HepG2 (cell line): Measurements from ENCODE around the gene FLYWCH1. TPM values are rescaled to one million over a fixed set of nuclear protein-coding genes. Genes with fewer than 3 reads are reported as not detected.

Experiments
- ATAC-seq: fragments of 200-7000 bp; cut with Tn5 transposase; 3 replicates; pipeline ENCODE4 v1.9.1; 2020; ENCODE audit warnings: mild to moderate bottlenecking, moderate library complexity
- BruUV-seq: library from RNA; stranded (reverse); fragments of 400-500 nt; replicated peaks from 2 replicates; lab custom pipeline; 2021; lab: Mats Ljungman, UMichigan
- CTCF ChIA-PET: fragments of 300-600 bp; formaldehyde crosslinking; extraction: SDS; loops from one replicate; lab custom pipeline; 2021; ENCODE audit warnings: low total read pairs, inconsistent platforms, low intra/inter-chr PET ratio; lab: Yijun Ruan, JAX
- POLR2A ChIA-PET: fragments of 350-600 bp; sonication (Branson Sonifier 250); formaldehyde crosslinking; loops from one replicate; lab custom pipeline; 2020; ENCODE audit warnings: antibody characterized with exemption, inconsistent platforms; lab: Yijun Ruan, JAX
- DNase-seq: peaks from one replicate; pipeline ENCODE4 v3.0.0-alpha.2; 2015; ENCODE audit warnings: low spot score
- FAIRE-seq: peaks from 3 replicates; lab custom pipeline; 2011; peaks lifted over from hg19 to GRCh38; lab: Jason Lieb, UNC
- H2AFZ ChIP-seq: one replicate; pipeline ENCODE4 v1.6.1; 2011; ENCODE audit warnings: low read length, inconsistent platforms
- H3K27ac ChIP-seq: fragments of 300-600 bp; 3 replicates; pipeline ENCODE4 v1.8.0; 2011; ENCODE audit warnings: mixed run types, mild to moderate bottlenecking, mixed read lengths, low read length, inconsistent platforms; ENCODE audit not compliant: insufficient read depth; ENCODE audit errors: extremely low read length
- H3K27me3 ChIP-seq, 2 experiments: fragments of 200-600 bp in 1 of 2; 2 replicates in 1 of 2; 3 replicates in 1 of 2; pipeline versions ENCODE4 v1.6.0 to v1.8.0; 2011; ENCODE audit warnings: low read length in 2 of 2, mild to moderate bottlenecking in 2 of 2, moderate library complexity in 2 of 2, inconsistent platforms in 1 of 2; ENCODE audit not compliant: insufficient read depth in 2 of 2, control insufficient read depth in 1 of 2
- H3K36me3 ChIP-seq, 2 experiments: fragments of 200-600 bp in 1 of 2; replicated peaks in 1 of 2; 2 replicates in 1 of 2; 3 replicates in 1 of 2; pipeline versions ENCODE4 v1.5.1 to v1.8.0; 2011; ENCODE audit warnings: low read length in 2 of 2, inconsistent platforms in 1 of 2; ENCODE audit not compliant: insufficient read depth in 2 of 2, control insufficient read depth in 1 of 2
- H3K4me1 ChIP-seq: 2 replicates; pipeline ENCODE4 v1.5.1; 2012; ENCODE audit warnings: low read length, inconsistent platforms; ENCODE audit not compliant: insufficient read depth
- H3K4me2 ChIP-seq: 2 replicates; pipeline ENCODE4 v1.6.0; 2011; ENCODE audit warnings: low read depth, low read length, inconsistent platforms
- H3K4me3 ChIP-seq, 3 experiments: fragments of 200-600 bp in 1 of 3; sonication (generic), shearing (Covaris generic) in 1 of 3; replicated peaks in 1 of 3; 2 replicates each; pipeline ENCODE4 v1.5.1; 2011 to 2016; ENCODE audit warnings: low read length in 3 of 3, inconsistent platforms in 2 of 3, low read depth in 2 of 3, mild to moderate bottlenecking in 2 of 3, control low read depth in 1 of 3, mixed read lengths in 1 of 3; ENCODE audit not compliant: insufficient read depth in 1 of 3
- H3K79me2 ChIP-seq: one replicate; pipeline ENCODE4 v1.6.1; 2011; ENCODE audit warnings: low read length, inconsistent platforms; ENCODE audit not compliant: insufficient read depth
- H3K9ac ChIP-seq: 2 replicates; pipeline ENCODE4 v1.6.0; 2011; ENCODE audit warnings: mild to moderate bottlenecking, low read depth, low read length, inconsistent platforms; ENCODE audit not compliant: insufficient read depth
- H3K9me3 ChIP-seq: 2 replicates; pipeline ENCODE4 v1.5.1; 2012; ENCODE audit warnings: mild to moderate bottlenecking, low read length
- H4K20me1 ChIP-seq: 2 replicates; pipeline ENCODE4 v1.6.0; 2011; ENCODE audit warnings: inconsistent platforms, mild to moderate bottlenecking, low read length, moderate library complexity; ENCODE audit not compliant: insufficient read depth
- BCL6 ChIP-seq: IDR thresholded peaks from 2 replicates; pipeline ENCODE4 v1.6.1; 2016; ENCODE audit warnings: missing genetic modification reagents, missing compliant biosample characterization
- DPF2 ChIP-seq: sonication (generic); formaldehyde crosslinking; IDR thresholded peaks from 2 replicates; pipeline ENCODE4 v1.4.0; 2020; ENCODE audit warnings: mild to moderate bottlenecking, low read depth, missing genetic modification reagents, borderline replicate concordance
- KLF15 ChIP-seq: sonication (generic); formaldehyde crosslinking; IDR thresholded peaks from 2 replicates; pipeline ENCODE4 v1.8.1; 2023; ENCODE audit warnings: borderline replicate concordance, mild to moderate bottlenecking, inconsistent platforms, missing genetic modification reagents, mixed read lengths
- MAFF ChIP-seq: IDR thresholded peaks from 2 replicates; pipeline ENCODE4 v1.6.1; 2011; ENCODE audit warnings: low read depth, low read length, improper control_type of control experiment
- SMC3 ChIP-seq: IDR thresholded peaks from 2 replicates; pipeline ENCODE4 v1.6.1; 2011; ENCODE audit warnings: low read length, improper control_type of control experiment
- ZMAT3 ChIP-seq: sonication (generic); formaldehyde crosslinking; conservative IDR thresholded peaks from 2 replicates; pipeline ENCODE4 v1.7.0; 2021; ENCODE audit warnings: missing genetic modification reagents
- ZNF75D ChIP-seq: sonication (generic); formaldehyde crosslinking; IDR thresholded peaks from 2 replicates; pipeline ENCODE4 v1.8.1; 2023; ENCODE audit warnings: missing genetic modification reagents, mild to moderate bottlenecking, borderline replicate concordance
- ZNF770 ChIP-seq: sonication (generic); formaldehyde crosslinking; IDR thresholded peaks from 2 replicates; pipeline ENCODE4 v1.5.0; 2020; ENCODE audit warnings: mild to moderate bottlenecking, missing genetic modification reagents
- WGBS: methylation state at CpG from one replicate; pipeline ENCODE4 v1.1.6; 2017; ENCODE audit warnings: low lambda C conversion rate; 5-methylcytosine and 5-hydroxymethylcytosine counted together
- in situ Hi-C: cut with HindIII; loops from 2 replicates; pipeline ENCODE4 v1.10.0; 2017; ENCODE audit warnings: low pct_unique_long_range_greater_than_20kb; ENCODE audit not compliant: extremely low pct_ligation_motif_present
- intact Hi-C: fragments of 100-400 bp; cut with micrococcal nuclease; formaldehyde crosslinking; loops from one replicate; pipeline ENCODE4 v1.10.0; 2022; ENCODE audit not compliant: unreplicated experiment
- polyA plus RNA-seq, 8 experiments: library from polyadenylated mRNA; depleted of rRNA in 3 of 8; stranded (reverse) in 7 of 8; unstranded in 1 of 8; fragments of >200 nt; fragmentation: Illumina TruSeq in 4 of 8; extraction: Trizol in 4 of 8; gene quantifications; 2 replicates each; pipeline versions ENCODE4 v1.2.1 to v1.2.3, GENCODE V29; 2011 to 2016; ENCODE audit warnings: low read depth in 4 of 8, missing spikeins in 1 of 8, mixed read lengths in 1 of 8; ENCODE audit not compliant: insufficient read depth in 1 of 8
- total RNA-seq, 5 experiments: library from RNA; depleted of rRNA; stranded (reverse); fragments of >200 nt; fragmentation: Illumina TruSeq; extraction: Trizol; gene quantifications; 2 replicates each; pipeline ENCODE4 v1.2.3, GENCODE V29; 2016; ENCODE audit warnings: low read depth in 1 of 5
- TF ChIP-seq, protein P1 (sequence below): sonication (generic); formaldehyde crosslinking; IDR thresholded peaks from 2 replicates; pipeline ENCODE4 v1.4.0; 2020; ENCODE audit warnings: missing genetic modification reagents, borderline replicate concordance

Gene FLYWCH1
- total and polyA plus RNA-seq, 2 of the 13 experiments (the other 11 are each of a cell fraction or from before 2014, with no cell fraction given), result 7.3 to 12.4 TPM

DNA sequence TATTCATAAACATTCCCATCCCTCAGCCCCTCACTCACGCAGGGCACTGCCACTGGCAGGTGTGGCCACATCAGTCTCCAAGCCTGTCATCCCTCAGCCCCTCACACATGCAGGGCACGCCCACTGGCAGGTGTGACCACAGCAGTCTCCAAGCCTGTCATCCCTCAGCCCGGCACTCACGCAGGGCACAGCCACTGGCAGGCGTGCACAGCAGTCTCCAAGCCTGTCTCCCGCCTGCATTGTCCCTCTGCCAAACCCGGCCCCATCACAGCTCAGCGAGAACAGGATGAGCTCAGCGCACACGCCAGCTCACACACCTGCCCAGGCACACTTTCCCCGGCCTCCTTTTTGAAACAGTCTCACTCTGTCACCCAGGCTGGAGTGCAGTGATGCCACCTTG lies 40.9 kb downstream of the FLYWCH1 start:
- CTCF ChIA-PET, result no interaction called here
- H4K20me1 ChIP-seq, result no peaks in the 10 kb centered on the region
- no peaks in the 10 kb centered on the region for H3K9me3 ChIP-seq
- POLR2A ChIA-PET, result no interaction called here
- 28% methylated on average over 8 of the region's 11 CpGs for WGBS
- no peak overlapping the region for H3K4me2 ChIP-seq
- H3K36me3 ChIP-seq, result no peaks in the 10 kb centered on the region
- no peaks in the 10 kb centered on the region for H3K79me2 ChIP-seq
- no TSS peak for BruUV-seq
- no peak overlapping the region for H2AFZ ChIP-seq
- H3K27me3 ChIP-seq, result peaks cover 6 to 37% of the 10 kb centered on the region in 2 experiments
- H3K4me1 ChIP-seq, result peaks cover 7% of the 10 kb centered on the region; the same call in 1 of the 2 replicates
- TF ChIP-seq DPF2 (CRISPR knock-in tag) (no peak), KLF15 (CRISPR knock-in tag) (no peak), MAFF (no peak), ZNF75D (CRISPR knock-in tag) (no peak), BCL6 (CRISPR knock-in tag) (no peak), ZMAT3 (no peak), ZNF770 (no peak), SMC3 (no peak)
- TF ChIP-seq, protein P1, sequence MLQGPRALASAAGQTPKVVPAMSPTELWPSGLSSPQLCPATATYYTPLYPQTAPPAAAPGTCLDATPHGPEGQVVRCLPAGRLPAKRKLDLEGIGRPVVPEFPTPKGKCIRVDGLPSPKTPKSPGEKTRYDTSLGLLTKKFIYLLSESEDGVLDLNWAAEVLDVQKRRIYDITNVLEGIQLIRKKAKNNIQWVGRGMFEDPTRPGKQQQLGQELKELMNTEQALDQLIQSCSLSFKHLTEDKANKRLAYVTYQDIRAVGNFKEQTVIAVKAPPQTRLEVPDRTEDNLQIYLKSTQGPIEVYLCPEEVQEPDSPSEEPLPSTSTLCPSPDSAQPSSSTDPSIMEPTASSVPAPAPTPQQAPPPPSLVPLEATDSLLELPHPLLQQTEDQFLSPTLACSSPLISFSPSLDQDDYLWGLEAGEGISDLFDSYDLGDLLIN (CRISPR knock-in tag), result no peak
- H3K9ac ChIP-seq, result no peak overlapping the region
- no peak overlapping the region for H3K4me3 ChIP-seq
- FAIRE-seq (no peak), DNase-seq (no peak), ATAC-seq (no peak)
- no peak overlapping the region for H3K27ac ChIP-seq
- intact Hi-C loops, result no loop called here
- in situ Hi-C loops, result no loop called here
